ENCODE results near the gene EEF1AKMT3. TPM values are rescaled to one million over a fixed set of nuclear protein-coding genes. Genes with fewer than 3 reads are reported as not detected.

The EEF1AKMT3 gene
- total and polyA plus RNA-seq, 2 experiments from 2014 or later, result 1.3 to 5.3 TPM

GRCh38 chr12:57779736-57780135, 7.3 kb downstream of the EEF1AKMT3 start (continued):
- TF ChIP-seq CREB1 (CRISPR knock-in tag; IDR thresholded peaks at IDR 0.05; ENCODE audit: low read depth) (no peak), ZNF114 (CRISPR knock-in tag; IDR thresholded peaks at IDR 0.05) (no peak), EZH2 (IDR thresholded peaks at IDR 0.05; ENCODE audit: low read depth, unreplicated experiment) (no peak), NANOG (IDR thresholded peaks at IDR 0.05; ENCODE audit: borderline replicate concordance) (no peak), ZNF331 (CRISPR knock-in tag; IDR thresholded peaks at IDR 0.05; ENCODE audit: low read depth) (no peak)

DNA sequence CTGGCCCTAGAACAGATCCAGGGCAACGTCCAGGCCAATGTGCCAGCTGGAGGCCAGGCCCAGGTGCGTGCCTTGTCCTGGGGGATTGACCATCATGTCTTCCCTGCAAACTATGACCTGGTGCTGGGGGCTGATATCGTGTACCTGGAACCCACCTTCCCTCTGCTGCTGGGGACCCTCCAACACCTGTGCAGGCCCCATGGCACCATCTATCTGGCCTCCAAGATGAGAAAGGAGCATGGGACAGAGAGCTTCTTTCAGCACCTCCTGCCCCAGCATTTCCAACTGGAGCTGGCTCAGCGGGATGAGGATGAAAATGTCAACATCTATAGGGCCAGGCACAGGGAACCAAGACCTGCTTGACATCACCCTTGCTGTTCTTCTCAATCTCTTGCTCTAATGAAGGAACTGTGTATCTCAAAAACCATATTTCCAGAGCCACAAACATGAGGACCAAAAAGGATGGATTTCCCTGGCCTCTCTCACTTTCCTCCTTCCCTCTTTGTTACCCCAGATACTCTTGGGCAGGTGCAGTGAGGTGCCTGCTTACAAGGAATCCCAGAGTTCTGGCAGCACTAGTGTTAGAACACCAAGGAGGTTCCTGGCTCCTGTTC, 8.0 kb downstream of the EEF1AKMT3 start:
- Histone ChIP-seq H3K4me1 (ENCODE audit: insufficient read depth) (peaks cover 5% of the 10 kb centered on the region; the same call in 1 of the 2 replicates), H3K36me3 (ENCODE audit: insufficient read depth) (peaks cover under 1% of the 10 kb centered on the region; the same call in 1 of the 2 replicates), H3K4me2 (no peak overlapping the region), H4K20me1 (replicated peaks; ENCODE audit: insufficient read depth) (no peaks in the 10 kb centered on the region), H3K27ac (ENCODE audit: low read depth) (no peak overlapping the region), H3K9me2 (ENCODE audit: insufficient read depth) (no peaks in the 10 kb centered on the region), H3K79me2 (replicated peaks; ENCODE audit: insufficient read depth) (peaks cover 18% of the 10 kb centered on the region), H3K4me3 (no peak overlapping the region), H3F3A (replicated peaks; ENCODE audit: low read depth) (no peaks in the 10 kb centered on the region), H2AFZ (no peak overlapping the region), H3K27me3 (ENCODE audit: insufficient read depth) (no peaks in the 10 kb centered on the region)
- Mint-ChIP-seq H3K36me3 (ENCODE audit: low read depth) (peaks cover 11% of the 10 kb centered on the region; the same call in 1 of the 3 replicates), H3K9me3 (no peaks in the 10 kb centered on the region), H3K27ac (no peak overlapping the region), H3K4me1 (peaks cover 4% of the 10 kb centered on the region; the same call in 1 of the 3 replicates), H3K4me3 (no peak overlapping the region), H3K27me3 (ENCODE audit: insufficient read depth, low read depth, poor library complexity) (no peaks in the 10 kb centered on the region)
- TF ChIP-seq ETS1 (IDR thresholded peaks at IDR 0.05) (no peak), ZNF114 (CRISPR knock-in tag; IDR thresholded peaks at IDR 0.05) (no peak), CREB1 (CRISPR knock-in tag; IDR thresholded peaks at IDR 0.05; ENCODE audit: low read depth) (no peak), ZNF331 (CRISPR knock-in tag; IDR thresholded peaks at IDR 0.05; ENCODE audit: low read depth) (no peak), JUNB (IDR thresholded peaks at IDR 0.05; ENCODE audit: unreplicated experiment) (no peak), EZH2phosphoT487 (IDR thresholded peaks at IDR 0.05; ENCODE audit: unreplicated experiment) (no peak)
- TF ChIP-seq, protein P1, sequence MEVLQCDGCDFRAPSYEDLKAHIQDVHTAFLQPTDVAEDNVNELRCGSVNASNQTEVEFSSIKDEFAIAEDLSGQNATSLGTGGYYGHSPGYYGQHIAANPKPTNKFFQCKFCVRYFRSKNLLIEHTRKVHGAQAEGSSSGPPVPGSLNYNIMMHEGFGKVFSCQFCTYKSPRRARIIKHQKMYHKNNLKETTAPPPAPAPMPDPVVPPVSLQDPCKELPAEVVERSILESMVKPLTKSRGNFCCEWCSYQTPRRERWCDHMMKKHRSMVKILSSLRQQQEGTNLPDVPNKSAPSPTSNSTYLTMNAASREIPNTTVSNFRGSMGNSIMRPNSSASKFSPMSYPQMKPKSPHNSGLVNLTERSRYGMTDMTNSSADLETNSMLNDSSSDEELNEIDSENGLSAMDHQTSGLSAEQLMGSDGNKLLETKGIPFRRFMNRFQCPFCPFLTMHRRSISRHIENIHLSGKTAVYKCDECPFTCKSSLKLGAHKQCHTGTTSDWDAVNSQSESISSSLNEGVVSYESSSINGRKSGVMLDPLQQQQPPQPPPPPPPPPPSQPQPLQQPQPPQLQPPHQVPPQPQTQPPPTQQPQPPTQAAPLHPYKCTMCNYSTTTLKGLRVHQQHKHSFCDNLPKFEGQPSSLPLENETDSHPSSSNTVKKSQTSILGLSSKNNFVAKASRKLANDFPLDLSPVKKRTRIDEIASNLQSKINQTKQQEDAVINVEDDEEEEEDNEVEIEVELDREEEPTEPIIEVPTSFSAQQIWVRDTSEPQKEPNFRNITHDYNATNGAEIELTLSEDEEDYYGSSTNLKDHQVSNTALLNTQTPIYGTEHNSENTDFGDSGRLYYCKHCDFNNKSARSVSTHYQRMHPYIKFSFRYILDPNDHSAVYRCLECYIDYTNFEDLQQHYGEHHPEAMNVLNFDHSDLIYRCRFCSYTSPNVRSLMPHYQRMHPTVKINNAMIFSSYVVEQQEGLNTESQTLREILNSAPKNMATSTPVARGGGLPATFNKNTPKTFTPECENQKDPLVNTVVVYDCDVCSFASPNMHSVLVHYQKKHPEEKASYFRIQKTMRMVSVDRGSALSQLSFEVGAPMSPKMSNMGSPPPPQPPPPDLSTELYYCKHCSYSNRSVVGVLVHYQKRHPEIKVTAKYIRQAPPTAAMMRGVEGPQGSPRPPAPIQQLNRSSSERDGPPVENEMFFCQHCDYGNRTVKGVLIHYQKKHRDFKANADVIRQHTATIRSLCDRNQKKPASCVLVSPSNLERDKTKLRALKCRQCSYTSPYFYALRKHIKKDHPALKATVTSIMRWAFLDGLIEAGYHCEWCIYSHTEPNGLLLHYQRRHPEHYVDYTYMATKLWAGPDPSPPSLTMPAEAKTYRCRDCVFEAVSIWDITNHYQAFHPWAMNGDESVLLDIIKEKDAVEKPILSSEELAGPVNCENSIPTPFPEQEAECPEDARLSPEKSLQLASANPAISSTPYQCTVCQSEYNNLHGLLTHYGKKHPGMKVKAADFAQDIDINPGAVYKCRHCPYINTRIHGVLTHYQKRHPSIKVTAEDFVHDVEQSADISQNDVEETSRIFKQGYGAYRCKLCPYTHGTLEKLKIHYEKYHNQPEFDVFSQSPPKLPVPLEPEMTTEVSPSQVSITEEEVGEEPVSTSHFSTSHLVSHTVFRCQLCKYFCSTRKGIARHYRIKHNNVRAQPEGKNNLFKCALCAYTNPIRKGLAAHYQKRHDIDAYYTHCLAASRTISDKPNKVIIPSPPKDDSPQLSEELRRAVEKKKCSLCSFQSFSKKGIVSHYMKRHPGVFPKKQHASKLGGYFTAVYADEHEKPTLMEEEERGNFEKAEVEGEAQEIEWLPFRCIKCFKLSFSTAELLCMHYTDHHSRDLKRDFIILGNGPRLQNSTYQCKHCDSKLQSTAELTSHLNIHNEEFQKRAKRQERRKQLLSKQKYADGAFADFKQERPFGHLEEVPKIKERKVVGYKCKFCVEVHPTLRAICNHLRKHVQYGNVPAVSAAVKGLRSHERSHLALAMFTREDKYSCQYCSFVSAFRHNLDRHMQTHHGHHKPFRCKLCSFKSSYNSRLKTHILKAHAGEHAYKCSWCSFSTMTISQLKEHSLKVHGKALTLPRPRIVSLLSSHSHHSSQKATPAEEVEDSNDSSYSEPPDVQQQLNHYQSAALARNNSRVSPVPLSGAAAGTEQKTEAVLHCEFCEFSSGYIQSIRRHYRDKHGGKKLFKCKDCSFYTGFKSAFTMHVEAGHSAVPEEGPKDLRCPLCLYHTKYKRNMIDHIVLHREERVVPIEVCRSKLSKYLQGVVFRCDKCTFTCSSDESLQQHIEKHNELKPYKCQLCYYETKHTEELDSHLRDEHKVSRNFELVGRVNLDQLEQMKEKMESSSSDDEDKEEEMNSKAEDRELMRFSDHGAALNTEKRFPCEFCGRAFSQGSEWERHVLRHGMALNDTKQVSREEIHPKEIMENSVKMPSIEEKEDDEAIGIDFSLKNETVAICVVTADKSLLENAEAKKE (CRISPR knock-in tag; IDR thresholded peaks at IDR 0.05), result no peak
- ATAC-seq (no peak), DNase-seq (ENCODE audit: low spot score) (no peak)
